H9 (cell line): ENCODE data around the gene ZNF585A. TPM values are rescaled to one million over a fixed set of nuclear protein-coding genes. Genes with fewer than 3 reads are reported as not detected.

Experiments
- DNase-seq: peaks from one replicate; pipeline ENCODE4 v3.0.0-alpha.2; 2017
- H2AFZ ChIP-seq: one replicate; pipeline ENCODE4 v1.6.1; 2013; ENCODE audit warnings: mild to moderate bottlenecking, low read length, control low read depth, moderate library complexity
- H2AK5ac ChIP-seq: 2 replicates; pipeline ENCODE4 v1.6.1; 2013; ENCODE audit warnings: low read length, control low read depth, mixed read lengths; ENCODE audit not compliant: insufficient read length
- H2BK120ac ChIP-seq: one replicate; pipeline ENCODE4 v1.6.1; 2013; ENCODE audit warnings: low read depth, mild to moderate bottlenecking, low read length, control low read depth, inconsistent platforms; ENCODE audit not compliant: poor library complexity, severe bottlenecking
- H2BK12ac ChIP-seq: 2 replicates; pipeline ENCODE4 v1.6.1; 2013; ENCODE audit warnings: low read length, control low read depth, mixed read lengths, low read depth; ENCODE audit not compliant: insufficient read length
- H2BK15ac ChIP-seq: 2 replicates; pipeline ENCODE4 v1.6.1; 2013; ENCODE audit warnings: low read depth, low read length, control low read depth
- H2BK20ac ChIP-seq: one replicate; pipeline ENCODE4 v1.6.1; 2013; ENCODE audit warnings: low read depth, mild to moderate bottlenecking, low read length, control low read depth, inconsistent platforms; ENCODE audit not compliant: poor library complexity, severe bottlenecking
- H2BK5ac ChIP-seq: 2 replicates; pipeline ENCODE4 v1.6.1; 2013; ENCODE audit warnings: low read length, control low read depth, mixed read lengths; ENCODE audit not compliant: insufficient read length
- H3K14ac ChIP-seq: 2 replicates; pipeline ENCODE4 v1.6.1; 2013; ENCODE audit warnings: low read length, control low read depth; ENCODE audit not compliant: insufficient read depth
- H3K18ac ChIP-seq: 2 replicates; pipeline ENCODE4 v1.6.1; 2013; ENCODE audit warnings: low read depth, mild to moderate bottlenecking, mixed read lengths, low read length, control low read depth; ENCODE audit not compliant: insufficient read length
- H3K23ac ChIP-seq: 2 replicates; pipeline ENCODE4 v1.6.1; 2013; ENCODE audit warnings: low read length, control low read depth, mixed read lengths, low read depth; ENCODE audit not compliant: insufficient read length
- H3K23me2 ChIP-seq: 2 replicates; pipeline ENCODE4 v1.6.1; 2013; ENCODE audit warnings: low read depth, mild to moderate bottlenecking, mixed read lengths, low read length, control low read depth; ENCODE audit not compliant: insufficient read length, poor library complexity, severe bottlenecking
- H3K27ac ChIP-seq: 2 replicates; pipeline ENCODE4 v1.5.1; 2013; ENCODE audit warnings: low read length, control low read depth, mixed read lengths, low read depth; ENCODE audit not compliant: insufficient read length
- H3K27me3 ChIP-seq: 2 replicates; pipeline ENCODE4 v1.6.1; 2013; ENCODE audit warnings: low read length, control low read depth, inconsistent platforms; ENCODE audit not compliant: insufficient read depth
- H3K4ac ChIP-seq: 2 replicates; pipeline ENCODE4 v1.6.1; 2013; ENCODE audit warnings: low read depth, mild to moderate bottlenecking, control low read depth, inconsistent platforms, low read length, moderate library complexity
- H3K4me1 ChIP-seq: 2 replicates; pipeline ENCODE4 v1.6.1; 2013; ENCODE audit warnings: low read length, control low read depth, inconsistent platforms; ENCODE audit not compliant: insufficient read depth
- H3K4me2 ChIP-seq: 2 replicates; pipeline ENCODE4 v1.6.1; 2013; ENCODE audit warnings: low read length, control low read depth, mixed read lengths; ENCODE audit not compliant: insufficient read length, insufficient read depth
- H3K56ac ChIP-seq: 2 replicates; pipeline ENCODE4 v1.6.1; 2013; ENCODE audit warnings: low read depth, mild to moderate bottlenecking, mixed read lengths, low read length, control low read depth; ENCODE audit not compliant: insufficient read length
- H3K79me1 ChIP-seq: 2 replicates; pipeline ENCODE4 v1.6.1; 2013; ENCODE audit warnings: low read depth, mild to moderate bottlenecking, moderate library complexity, low read length, control low read depth, inconsistent platforms; ENCODE audit not compliant: insufficient read depth, poor library complexity, severe bottlenecking
- H3K79me2 ChIP-seq: 2 replicates; pipeline ENCODE4 v1.6.1; 2013; ENCODE audit warnings: low read length, control low read depth, inconsistent platforms; ENCODE audit not compliant: insufficient read depth
- H3K9ac ChIP-seq: 2 replicates; pipeline ENCODE4 v1.6.1; 2013; ENCODE audit warnings: low read length, control low read depth, mixed read lengths; ENCODE audit not compliant: insufficient read length; ENCODE audit errors: extremely low read depth
- H3K9me3 ChIP-seq: one replicate; pipeline ENCODE4 v1.6.1; 2013; ENCODE audit warnings: low read depth, low read length, inconsistent platforms; ENCODE audit not compliant: control insufficient read depth
- H3T11ph ChIP-seq: one replicate; pipeline ENCODE4 v1.6.1; 2013; ENCODE audit warnings: mild to moderate bottlenecking, low read length, control low read depth, inconsistent platforms
- H4K20me1 ChIP-seq: one replicate; pipeline ENCODE4 v1.6.1; 2013; ENCODE audit not compliant: control insufficient read depth, insufficient read length, insufficient read depth
- H4K5ac ChIP-seq: 2 replicates; pipeline ENCODE4 v1.6.1; 2013; ENCODE audit warnings: low read depth, mild to moderate bottlenecking, mixed read lengths, low read length, control low read depth; ENCODE audit not compliant: insufficient read length
- H4K8ac ChIP-seq: replicated peaks from 2 replicates; pipeline ENCODE4 v1.6.1; 2013; ENCODE audit warnings: low read length, control low read depth, mixed read lengths, low read depth; ENCODE audit not compliant: insufficient read length
- H4K91ac ChIP-seq: 2 replicates; pipeline ENCODE4 v1.6.1; 2013; ENCODE audit warnings: low read depth, mild to moderate bottlenecking, moderate library complexity, mixed read lengths, low read length, control low read depth; ENCODE audit not compliant: insufficient read length
- H3K27ac Mint-ChIP-seq, 3 experiments: 2 replicates in 2 of 3; 3 replicates in 1 of 3; pipeline ENCODE4 v1.8.0; 2020 to 2021; ENCODE audit warnings: mixed read lengths in 3 of 3, mild to moderate bottlenecking in 1 of 3, moderate library complexity in 1 of 3
- H3K27me3 Mint-ChIP-seq: 2 replicates; pipeline ENCODE4 v1.8.0; 2021; ENCODE audit warnings: low read depth, mild to moderate bottlenecking, moderate library complexity, mixed read lengths
- H3K36me3 Mint-ChIP-seq, 3 experiments: 2 replicates in 2 of 3; 3 replicates in 1 of 3; pipeline ENCODE4 v1.8.0; 2020 to 2021; ENCODE audit warnings: low read depth in 3 of 3, mixed read lengths in 3 of 3; ENCODE audit not compliant: insufficient read depth in 1 of 3
- H3K4me1 Mint-ChIP-seq, 2 experiments: 2 replicates each; pipeline ENCODE4 v1.8.0; 2020; ENCODE audit warnings: mixed read lengths in 2 of 2
- H3K4me3 Mint-ChIP-seq, 2 experiments: 2 replicates in 1 of 2; 3 replicates in 1 of 2; pipeline ENCODE4 v1.8.0; 2020 to 2021; ENCODE audit warnings: mild to moderate bottlenecking in 2 of 2, mixed read lengths in 2 of 2, moderate library complexity in 1 of 2
- H3K9me3 Mint-ChIP-seq, 2 experiments: 2 replicates in 1 of 2; 3 replicates in 1 of 2; pipeline ENCODE4 v1.8.0; 2020; ENCODE audit warnings: mild to moderate bottlenecking in 2 of 2, mixed read lengths in 2 of 2, moderate library complexity in 1 of 2
- WGBS: extraction: QIAGEN DNeasy Blood & Tissue Kit; methylation state at CpG from one replicate; pipeline ENCODE4 v1.1.7; 2013; ENCODE audit warnings: missing lambda C conversion rate, low lambda C conversion rate, mixed read lengths; ENCODE audit not compliant: insufficient read length; ENCODE audit errors: extremely low coverage; 5-methylcytosine and 5-hydroxymethylcytosine counted together
- total RNA-seq: library from RNA; stranded (reverse); gene quantifications from 2 replicates; pipeline ENCODE4 v1.2.1, GENCODE V29; 2021
- TF ChIP-seq, protein P1 (sequence below): fragments of 200-600 bp; sonication (generic); conservative IDR thresholded peaks from 3 replicates; pipeline ENCODE4 v1.8.0; 2021; ENCODE audit warnings: antibody characterized with exemption, mild to moderate bottlenecking

The ZNF585A gene
- total RNA-seq, 1 experiment from 2014 or later, result 18.3 TPM

DNA sequence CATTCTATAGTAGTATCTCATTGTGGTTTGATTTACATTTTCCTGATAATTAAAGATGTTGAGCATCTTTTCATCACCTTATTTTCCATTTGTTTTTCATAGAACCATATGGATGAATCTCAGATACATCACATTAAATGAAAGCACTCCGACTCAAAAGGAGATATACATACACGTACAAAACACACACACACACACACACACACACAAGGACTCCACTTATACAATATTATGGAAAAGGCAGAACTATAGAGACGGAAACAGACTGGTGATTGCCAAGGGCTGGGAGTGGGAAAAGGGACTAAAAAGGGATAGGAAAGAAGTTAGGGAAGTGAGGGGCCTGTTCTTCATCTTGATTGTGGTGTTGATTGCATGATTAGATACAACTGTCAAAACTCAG lies 24.3 kb downstream of the ZNF585A start:
- Mint-ChIP-seq H3K4me1 (no peaks in the 10 kb centered on the region), H3K9me3 (peaks cover 77 to 80% of the 10 kb centered on the region in 2 experiments), H3K36me3 (peaks cover 42 to 71% (median 65%) of the 10 kb centered on the region in 3 experiments), H3K27me3 (no peaks in the 10 kb centered on the region), H3K4me3 (no peak overlapping the region), H3K27ac (no peak overlapping the region)
- H3K23ac ChIP-seq, result no peak overlapping the region
- no peaks in the 10 kb centered on the region for H3K27me3 ChIP-seq
- no peaks in the 10 kb centered on the region for H4K20me1 ChIP-seq
- no peak overlapping the region for H3K4me2 ChIP-seq
- no peak overlapping the region for H3K18ac ChIP-seq
- H3K9me3 ChIP-seq, result peaks cover 69% of the 10 kb centered on the region
- TF ChIP-seq, protein P1, sequence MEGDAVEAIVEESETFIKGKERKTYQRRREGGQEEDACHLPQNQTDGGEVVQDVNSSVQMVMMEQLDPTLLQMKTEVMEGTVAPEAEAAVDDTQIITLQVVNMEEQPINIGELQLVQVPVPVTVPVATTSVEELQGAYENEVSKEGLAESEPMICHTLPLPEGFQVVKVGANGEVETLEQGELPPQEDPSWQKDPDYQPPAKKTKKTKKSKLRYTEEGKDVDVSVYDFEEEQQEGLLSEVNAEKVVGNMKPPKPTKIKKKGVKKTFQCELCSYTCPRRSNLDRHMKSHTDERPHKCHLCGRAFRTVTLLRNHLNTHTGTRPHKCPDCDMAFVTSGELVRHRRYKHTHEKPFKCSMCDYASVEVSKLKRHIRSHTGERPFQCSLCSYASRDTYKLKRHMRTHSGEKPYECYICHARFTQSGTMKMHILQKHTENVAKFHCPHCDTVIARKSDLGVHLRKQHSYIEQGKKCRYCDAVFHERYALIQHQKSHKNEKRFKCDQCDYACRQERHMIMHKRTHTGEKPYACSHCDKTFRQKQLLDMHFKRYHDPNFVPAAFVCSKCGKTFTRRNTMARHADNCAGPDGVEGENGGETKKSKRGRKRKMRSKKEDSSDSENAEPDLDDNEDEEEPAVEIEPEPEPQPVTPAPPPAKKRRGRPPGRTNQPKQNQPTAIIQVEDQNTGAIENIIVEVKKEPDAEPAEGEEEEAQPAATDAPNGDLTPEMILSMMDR, result no peak
- no peak overlapping the region for H2BK15ac ChIP-seq
- no peak overlapping the region for H4K5ac ChIP-seq
- no peak overlapping the region for H3T11ph ChIP-seq
- no peak overlapping the region for H3K56ac ChIP-seq
- no peak overlapping the region for H2AK5ac ChIP-seq
- H3K79me1 ChIP-seq, result no peaks in the 10 kb centered on the region
- H2BK20ac ChIP-seq, result no peak overlapping the region
- no peak overlapping the region for H4K91ac ChIP-seq
- H3K4me1 ChIP-seq, result no peaks in the 10 kb centered on the region
- no peak for DNase-seq
- no peak overlapping the region for H3K4ac ChIP-seq
- H3K23me2 ChIP-seq, result no peaks in the 10 kb centered on the region
- no peak overlapping the region for H2BK5ac ChIP-seq
- no peak overlapping the region for H3K9ac ChIP-seq
- no peak overlapping the region for H3K27ac ChIP-seq
- H2AFZ ChIP-seq, result no peak overlapping the region
- no peaks in the 10 kb centered on the region for H3K79me2 ChIP-seq
- no peak overlapping the region for H2BK120ac ChIP-seq
- no peak overlapping the region for H4K8ac ChIP-seq
- no peak overlapping the region for H2BK12ac ChIP-seq
- H3K14ac ChIP-seq, result no peak overlapping the region
- WGBS, result no CpG with 5 or more reads among the region's 3 CpGs
